GM23338 (cell line): ENCODE data around the gene MPZL1.

Experiments used
- CREB1 ChIP-seq: fragments of 250-450 bp; sonication (Bioruptor Pico); IDR thresholded peaks from 2 replicates; pipeline ENCODE4 v1.5.0; 2020; ENCODE audit warnings: low read depth, mild to moderate bottlenecking, moderate library complexity
- CTCF ChIP-seq, 2 experiments: fragments of 200-600 bp in 1 of 2; sonication (generic) in 1 of 2; conservative IDR thresholded peaks; 2 replicates each; pipeline versions ENCODE4 v1.5.1 to v1.6.1; 2016 to 2017; ENCODE audit warnings: antibody characterized with exemption in 2 of 2, low read depth in 2 of 2, mild to moderate bottlenecking in 2 of 2, moderate library complexity in 1 of 2
- EZH2 ChIP-seq: fragments of 200-600 bp; sonication (generic); IDR thresholded peaks from one replicate; pipeline ENCODE4 v1.8.0; 2017; ENCODE audit warnings: antibody characterized with exemption, mild to moderate bottlenecking, low read depth; ENCODE audit not compliant: unreplicated experiment
- EZH2phosphoT487 ChIP-seq: fragments of 200-600 bp; sonication (generic); IDR thresholded peaks from one replicate; pipeline ENCODE4 v1.8.1; 2018; ENCODE audit warnings: antibody characterized with exemption; ENCODE audit not compliant: unreplicated experiment
- JUNB ChIP-seq: IDR thresholded peaks from one replicate; pipeline ENCODE4 v1.6.1; 2016; ENCODE audit warnings: antibody characterized with exemption; ENCODE audit not compliant: unreplicated experiment
- POLR2AphosphoS5 ChIP-seq: IDR thresholded peaks from 2 replicates; pipeline ENCODE4 v1.6.1; 2016; ENCODE audit warnings: antibody characterized with exemption, low read depth
- REST ChIP-seq: IDR thresholded peaks from one replicate; pipeline ENCODE4 v1.6.1; 2018; ENCODE audit warnings: antibody characterized with exemption; ENCODE audit not compliant: unreplicated experiment
- STAT1 ChIP-seq: IDR thresholded peaks from one replicate; pipeline ENCODE4 v1.6.1; 2016; ENCODE audit warnings: antibody characterized with exemption; ENCODE audit not compliant: unreplicated experiment
- ZNF114 ChIP-seq: fragments of 250-450 bp; sonication (Bioruptor Pico); IDR thresholded peaks from 2 replicates; pipeline ENCODE4 v1.5.0; 2020; ENCODE audit warnings: mild to moderate bottlenecking, moderate library complexity

- no peak for TF ChIP-seq CREB1
- TF ChIP-seq CTCF (conservative IDR thresholded peaks at IDR 0.05; ENCODE audit: low read depth in 2 of 2), result no peak
- TF ChIP-seq REST, result no peak
- TF ChIP-seq POLR2AphosphoS5, result no peak
- TF ChIP-seq EZH2, result no peak
- no peak for TF ChIP-seq EZH2phosphoT487
- TF ChIP-seq JUNB, result no peak
- no peak for TF ChIP-seq ZNF114 (CRISPR knock-in tag)
- TF ChIP-seq STAT1, result no peak
Observed at GRCh38 chr1:167784876-167785550, 63.2 kb downstream of the MPZL1 start.
